ENCODE measurements around the gene MBTPS1. TPM values are rescaled to one million over a fixed set of nuclear protein-coding genes. Genes with fewer than 3 reads are reported as not detected.

Gene MBTPS1
- total RNA-seq, 1 experiment from 2014 or later: 46.9 TPM

DNA sequence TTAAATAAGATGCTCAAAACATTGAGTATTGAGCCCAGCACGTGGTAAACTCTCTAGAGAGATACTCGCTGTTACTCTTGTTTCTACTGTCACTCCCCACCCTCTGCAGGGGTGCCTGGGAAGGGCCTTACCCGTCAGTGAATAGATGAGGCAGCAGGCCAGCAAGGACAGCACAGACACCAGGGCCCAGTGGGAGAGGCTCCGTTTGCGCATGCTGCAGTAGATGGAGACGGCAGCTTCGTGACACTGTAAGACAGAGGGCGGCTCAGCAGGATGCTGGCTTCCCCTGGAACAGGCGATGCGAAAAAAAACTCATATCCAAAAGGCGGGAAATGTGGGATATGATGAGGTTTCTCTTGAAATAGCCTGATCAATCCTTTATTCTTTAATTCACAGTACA lies 94.1 kb downstream of the MBTPS1 start:
- peaks cover 18% of the 10 kb centered on the region for H3K27me3 Mint-ChIP-seq (ENCODE audit: low read depth)
- no peak overlapping the region for H3K27ac Mint-ChIP-seq
- ChIA-PET POLR2A (no interaction called here), CTCF (interaction anchor here (1.0 kb wide), 1 partner anchor 22 kb away, joined by 3 read pairs; no protein-coding TSS in a partner anchor)
- ATAC-seq: no peak
- peaks cover 17% of the 10 kb centered on the region for H3K4me1 Mint-ChIP-seq
- TF ChIP-seq TCF7 (CRISPR knock-in tag; IDR thresholded peaks at IDR 0.05; ENCODE audit: low read depth): no peak
- TF ChIP-seq NR1H2 (CRISPR knock-in tag; IDR thresholded peaks at IDR 0.05): no peak
- no peak for TF ChIP-seq ZNF263 (CRISPR knock-in tag; IDR thresholded peaks at IDR 0.05; ENCODE audit: low read depth)
- TF ChIP-seq NFYB (CRISPR knock-in tag; conservative IDR thresholded peaks at IDR 0.05; ENCODE audit: low read depth): no peak
- TF ChIP-seq, protein P1, sequence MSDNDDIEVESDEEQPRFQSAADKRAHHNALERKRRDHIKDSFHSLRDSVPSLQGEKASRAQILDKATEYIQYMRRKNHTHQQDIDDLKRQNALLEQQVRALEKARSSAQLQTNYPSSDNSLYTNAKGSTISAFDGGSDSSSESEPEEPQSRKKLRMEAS (CRISPR knock-in tag; IDR thresholded peaks at IDR 0.05): no peak
- TF ChIP-seq SMAD3 (CRISPR knock-in tag; IDR thresholded peaks at IDR 0.05; ENCODE audit: borderline replicate concordance): no peak
- TF ChIP-seq E2F5 (CRISPR knock-in tag; IDR thresholded peaks at IDR 0.05): no peak
- no peak for TF ChIP-seq FOXK1 (CRISPR knock-in tag; IDR thresholded peaks at IDR 0.05)
- TF ChIP-seq AFF4 (CRISPR knock-in tag; IDR thresholded peaks at IDR 0.05; ENCODE audit: borderline replicate concordance): no peak
- TF ChIP-seq TP53 (CRISPR knock-in tag; IDR thresholded peaks at IDR 0.05): no peak
- no peak for TF ChIP-seq PRRX2 (CRISPR knock-in tag; IDR thresholded peaks at IDR 0.05)
- TF ChIP-seq PRDM15 (CRISPR knock-in tag; IDR thresholded peaks at IDR 0.05): no peak
- TF ChIP-seq, protein P2, sequence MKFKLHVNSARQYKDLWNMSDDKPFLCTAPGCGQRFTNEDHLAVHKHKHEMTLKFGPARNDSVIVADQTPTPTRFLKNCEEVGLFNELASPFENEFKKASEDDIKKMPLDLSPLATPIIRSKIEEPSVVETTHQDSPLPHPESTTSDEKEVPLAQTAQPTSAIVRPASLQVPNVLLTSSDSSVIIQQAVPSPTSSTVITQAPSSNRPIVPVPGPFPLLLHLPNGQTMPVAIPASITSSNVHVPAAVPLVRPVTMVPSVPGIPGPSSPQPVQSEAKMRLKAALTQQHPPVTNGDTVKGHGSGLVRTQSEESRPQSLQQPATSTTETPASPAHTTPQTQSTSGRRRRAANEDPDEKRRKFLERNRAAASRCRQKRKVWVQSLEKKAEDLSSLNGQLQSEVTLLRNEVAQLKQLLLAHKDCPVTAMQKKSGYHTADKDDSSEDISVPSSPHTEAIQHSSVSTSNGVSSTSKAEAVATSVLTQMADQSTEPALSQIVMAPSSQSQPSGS (CRISPR knock-in tag; IDR thresholded peaks at IDR 0.05; ENCODE audit: borderline replicate concordance, low read depth): no peak
- no peak for TF ChIP-seq NFATC4 (CRISPR knock-in tag; IDR thresholded peaks at IDR 0.05)
- TF ChIP-seq TEAD1 (CRISPR knock-in tag; IDR thresholded peaks at IDR 0.05): no peak
- no peak for TF ChIP-seq ZBTB21 (CRISPR knock-in tag; IDR thresholded peaks at IDR 0.05; ENCODE audit: borderline replicate concordance)
- no peak overlapping the region for H3K4me3 Mint-ChIP-seq
- peaks cover 14% of the 10 kb centered on the region for H3K36me3 Mint-ChIP-seq
- no peak for DNase-seq (ENCODE audit: low spot score)
- peaks cover 15% of the 10 kb centered on the region for H3K9me3 Mint-ChIP-seq

- Mint-ChIP-seq H3K27ac (no peak overlapping the region), H3K9me3 (peaks cover 15% of the 10 kb centered on the region), H3K4me1 (peaks cover 14% of the 10 kb centered on the region), H3K4me3 (no peak overlapping the region), H3K27me3 (ENCODE audit: low read depth) (peaks cover 18% of the 10 kb centered on the region), H3K36me3 (peaks cover 14% of the 10 kb centered on the region)
- ChIA-PET CTCF (no interaction called here), POLR2A (no interaction called here)
- ATAC-seq (no peak), DNase-seq (ENCODE audit: low spot score) (no peak)
- TF ChIP-seq, protein P3, sequence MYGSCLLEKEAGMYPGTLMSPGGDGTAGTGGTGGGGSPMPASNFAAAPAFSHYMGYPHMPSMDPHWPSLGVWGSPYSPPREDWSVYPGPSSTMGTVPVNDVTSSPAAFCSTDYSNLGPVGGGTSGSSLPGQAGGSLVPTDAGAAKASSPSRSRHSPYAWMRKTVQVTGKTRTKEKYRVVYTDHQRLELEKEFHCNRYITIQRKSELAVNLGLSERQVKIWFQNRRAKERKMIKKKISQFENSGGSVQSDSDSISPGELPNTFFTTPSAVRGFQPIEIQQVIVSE (CRISPR knock-in tag; IDR thresholded peaks at IDR 0.05; ENCODE audit: borderline replicate concordance): no peak
- TF ChIP-seq GABPB1 (CRISPR knock-in tag; IDR thresholded peaks at IDR 0.05) (no peak), MXD4 (CRISPR knock-in tag; IDR thresholded peaks at IDR 0.05; ENCODE audit: borderline replicate concordance) (no peak), TEAD4 (CRISPR knock-in tag; IDR thresholded peaks at IDR 0.05) (no peak), MLX (CRISPR knock-in tag; IDR thresholded peaks at IDR 0.05) (no peak), ZNF121 (CRISPR knock-in tag; IDR thresholded peaks at IDR 0.05) (no peak), ATF1 (CRISPR knock-in tag; IDR thresholded peaks at IDR 0.05) (no peak), FOXK1 (CRISPR knock-in tag; IDR thresholded peaks at IDR 0.05) (no peak), MYBL2 (CRISPR knock-in tag; IDR thresholded peaks at IDR 0.05) (no peak), HMGA2 (CRISPR knock-in tag; IDR thresholded peaks at IDR 0.05) (no peak)
Observed at GRCh38 chr16:84021488-84021887, 95.3 kb downstream of the MBTPS1 start.
